Measurements from ENCODE around the gene SNAP91. TPM values are rescaled to one million over a fixed set of nuclear protein-coding genes. Genes with fewer than 3 reads are reported as not detected.

SNAP91 gene
- total and polyA plus RNA-seq, 9 of the 15 experiments (the other 6 are each of a cell fraction or from before 2014, with no cell fraction given) = not detected

GRCh38 chr6:83578057-83578456 lies 130.8 kb downstream of the SNAP91 start:
- H3K36me3 ChIP-seq (ENCODE audit: control insufficient read depth, insufficient read depth, low read length) = no peaks in the 10 kb centered on the region
- no peak overlapping the region for H3K4me3 ChIP-seq
- intact Hi-C loops (cut with micrococcal nuclease) = no loop called here
- ATAC-seq (no peak), DNase-seq (ENCODE audit: extremely low read depth in 1 of 4, low spot score in 3 of 4) (no peak), FAIRE-seq (no peak)
- H3K4me1 ChIP-seq (replicated peaks in 1 of 2; ENCODE audit: control insufficient read depth in 2 of 2, insufficient read depth in 2 of 2, low read length in 2 of 2) = no peaks in the 10 kb centered on the region
- TF ChIP-seq STAG1 (CRISPR knock-in tag; IDR thresholded peaks at IDR 0.05; ENCODE audit: borderline replicate concordance) (no peak), MAZ (CRISPR knock-in tag; conservative IDR thresholded peaks at IDR 0.05 in 1 of 2, IDR thresholded peaks at IDR 0.05 in 1 of 2) (no peak), ZBTB40 (IDR thresholded peaks at IDR 0.05) (no peak), ZBTB40 (CRISPR knock-in tag; IDR thresholded peaks at IDR 0.05) (no peak), NFE2L1 (tag; IDR thresholded peaks at IDR 0.05; ENCODE audit: borderline replicate concordance, low read depth) (peak; percentile 79), ZNF316 (IDR thresholded peaks at IDR 0.05) (peak; percentile 92), MAFG (tag; conservative IDR thresholded peaks at IDR 0.05) (peak; percentile 88), C11orf30 (IDR thresholded peaks at IDR 0.05; ENCODE audit: low read depth) (peak; percentile 83), MAFF (IDR thresholded peaks at IDR 0.05; ENCODE audit: low read length) (peak; percentile 80), MAFK (IDR thresholded peaks at IDR 0.05; ENCODE audit: low read length) (peak; percentile 76), NFE2 (IDR thresholded peaks at IDR 0.05; ENCODE audit: low read depth) (peak; percentile 68), JUND (IDR thresholded peaks at IDR 0.05; ENCODE audit: borderline replicate concordance, low read depth, low read length) (no peak), JUND (tag; IDR thresholded peaks at IDR 0.05; ENCODE audit: borderline replicate concordance, low read depth, low read length) (0 out of 3 replicates have a peak, but pooled peaks have one; percentile 34)
- no peak overlapping the region for H3K9ac ChIP-seq (ENCODE audit: insufficient read depth in 1 of 2, low read depth in 2 of 2, low read length in 2 of 2)
- no peaks in the 10 kb centered on the region for H3K9me3 ChIP-seq (replicated peaks; ENCODE audit: control insufficient read depth, insufficient read depth, low read depth, low read length)
- 4% methylated on average over 1 of the region's 1 CpG for WGBS (ENCODE audit: insufficient coverage, low coverage, missing lambda C conversion rate)
- ChIA-PET POLR2A (no interaction called here), CTCF (ENCODE audit: low intra/inter-chr PET ratio) (no interaction called here)
- no peak overlapping the region for H2AFZ ChIP-seq (ENCODE audit: low read depth, low read length)
- H3K27me3 ChIP-seq (ENCODE audit: control insufficient read depth in 2 of 2, insufficient read depth in 2 of 2, low read length in 2 of 2) = no peaks in the 10 kb centered on the region
- no peaks in the 10 kb centered on the region for H3K9me1 ChIP-seq (ENCODE audit: control insufficient read depth, insufficient read depth, low read length)
- BruUV-seq (replicated peaks) = no TSS peak
- H4K20me1 ChIP-seq (replicated peaks; ENCODE audit: control insufficient read depth, insufficient read depth, low read length) = no peaks in the 10 kb centered on the region
- H3K27ac ChIP-seq (ENCODE audit: extremely low read depth, low read depth, low read length) = no peak overlapping the region
- no peaks in the 10 kb centered on the region for H3K79me2 ChIP-seq (ENCODE audit: control insufficient read depth, insufficient read depth, low read length)
- H3K4me2 ChIP-seq (ENCODE audit: insufficient read depth, low read length) = no peak overlapping the region
- in situ Hi-C loops (cut with MboI) = no loop called here

Data from K562 (cell line).